Stimulated activated CD8-positive, alpha-beta memory T cell treated with anti-CD3 and anti-CD28 coated beads, Interleukin-7, amount 100 ng/mL, for 4 hours (primary cell): Measurements from ENCODE around the gene ACAP3.
"Not testable (repeated sequence)": the region's sequence is repeated elsewhere in the genome, so short reads cannot be mapped to it uniquely, and the experiment has no call there.

Experiments used
- DNase-seq, 2 donors: peaks; one replicate each; pipeline ENCODE4 v3.0.0-alpha.2; 2020; ENCODE audit warnings: low read depth in 2 of 2

Gene ACAP3

GRCh38 chr1:1264026-1264425 lies 43.7 kb downstream of the ACAP3 start:
- DNase-seq, result no peak

GRCh38 chr1:1262758-1263157 lies 45.0 kb downstream of the ACAP3 start:
- no peak for DNase-seq

GRCh38 chr1:1262071-1262470 lies 45.7 kb downstream of the ACAP3 start:
- DNase-seq, result no peak

GRCh38 chr1:1260843-1261560 lies 46.7 kb downstream of the ACAP3 start:
- DNase-seq, result no peak

GRCh38 chr1:1259951-1260600 lies 47.7 kb downstream of the ACAP3 start:
- DNase-seq, result no peak

GRCh38 chr1:1259540-1259939 lies 48.2 kb downstream of the ACAP3 start:
- no peak for DNase-seq

GRCh38 chr1:1259119-1259488 lies 48.6 kb downstream of the ACAP3 start:
- no peak for DNase-seq

GRCh38 chr1:1256956-1257871 lies 50.5 kb downstream of the ACAP3 start:
- no peak for DNase-seq

GRCh38 chr1:1255611-1256010 lies 52.1 kb downstream of the ACAP3 start:
- DNase-seq, result no peak

- no peak for DNase-seq
Measured at GRCh38 chr1:1255078-1255477, 52.7 kb downstream of the ACAP3 start.

GRCh38 chr1:1254667-1254998 lies 53.1 kb downstream of the ACAP3 start:
- DNase-seq, result no peak

- DNase-seq, result no peak
Measured at GRCh38 chr1:1253972-1254666, 53.6 kb downstream of the ACAP3 start.

GRCh38 chr1:1253314-1253713 lies 54.4 kb downstream of the ACAP3 start:
- no peak for DNase-seq

GRCh38 chr1:1250786-1251284 lies 56.9 kb downstream of the ACAP3 start:
- peak; percentile 59 to 79 for DNase-seq

GRCh38 chr1:1248009-1248913 lies 59.5 kb downstream of the ACAP3 start:
- not testable (repeated sequence) for DNase-seq

GRCh38 chr1:1247341-1247913 lies 60.3 kb downstream of the ACAP3 start:
- DNase-seq, result no peak

GRCh38 chr1:1246577-1247340 lies 61.0 kb downstream of the ACAP3 start, which contains the start of gene C1QTNF12:
Gene C1QTNF12, minus strand, starts transcription at chr1:1246722. Its CDS starts 32 bp downstream, at chr1:1246690.
- DNase-seq, result no peak

GRCh38 chr1:1245817-1246576 lies 61.7 kb downstream of the ACAP3 start:
- DNase-seq, result no peak
